Spleen (tissue), 11 donors: Measurements from ENCODE around the gene MGMT. TPM values are rescaled to one million over a fixed set of nuclear protein-coding genes. Genes with fewer than 3 reads are reported as not detected.

Experiments used
- DNase-seq: peaks from one replicate; pipeline ENCODE4 v3.0.0-alpha.2; 2020
- H3K27ac ChIP-seq, 8 donors: fragments of 200-600 bp; sonication (generic) in 7 of 8; 1 replicate in 4 of 8; 2 replicates in 4 of 8; pipeline versions ENCODE4 v1.5.0 to v1.8.0; 2016 to 2021; ENCODE audit warnings: inconsistent platforms in 4 of 8, mild to moderate bottlenecking in 4 of 8, moderate library complexity in 1 of 8
- H3K27me3 ChIP-seq, 7 donors: fragments of 200-600 bp; sonication (generic) in 6 of 7; replicated peaks in 1 of 7; 1 replicate in 4 of 7; 2 replicates in 3 of 7; pipeline versions ENCODE4 v1.5.0 to v1.8.0; 2016 to 2021; ENCODE audit warnings: inconsistent platforms in 3 of 7, mild to moderate bottlenecking in 1 of 7
- H3K36me3 ChIP-seq, 6 donors: fragments of 200-600 bp; sonication (generic) in 5 of 6; 1 replicate in 4 of 6; 2 replicates in 2 of 6; pipeline versions ENCODE4 v1.5.0 to v1.8.0; 2016 to 2021; ENCODE audit warnings: inconsistent platforms in 2 of 6
- H3K4me1 ChIP-seq, 6 donors: fragments of 200-600 bp; sonication (generic) in 5 of 6; 1 replicate in 3 of 6; 2 replicates in 3 of 6; pipeline versions ENCODE4 v1.5.0 to v1.8.0; 2016 to 2021; ENCODE audit warnings: inconsistent platforms in 3 of 6
- H3K4me3 ChIP-seq, 8 donors: fragments of 200-600 bp; sonication (generic) in 7 of 8; 1 replicate in 4 of 8; 2 replicates in 4 of 8; pipeline versions ENCODE4 v1.5.0 to v1.8.0; 2016 to 2021; ENCODE audit warnings: inconsistent platforms in 4 of 8, mild to moderate bottlenecking in 4 of 8, moderate library complexity in 2 of 8
- H3K9me3 ChIP-seq, 8 donors: fragments of 200-600 bp; sonication (generic) in 7 of 8; 1 replicate in 4 of 8; 2 replicates in 4 of 8; pipeline versions ENCODE4 v1.5.0 to v1.8.0; 2016 to 2021; ENCODE audit warnings: inconsistent platforms in 4 of 8
- POLR2A ChIP-seq, 3 donors: fragments of 450-650 bp; IDR thresholded peaks; one replicate each; pipeline ENCODE4 v1.5.1; 2017; ENCODE audit warnings: antibody characterized with exemption in 3 of 3, mild to moderate bottlenecking in 1 of 3
- POLR2AphosphoS5 ChIP-seq, 3 donors: sonication (generic); formaldehyde crosslinking; IDR thresholded peaks; one replicate each; pipeline ENCODE4 v1.5.1; 2017; ENCODE audit warnings: antibody characterized with exemption in 3 of 3
- WGBS, 5 donors: extraction: QIAGEN DNeasy Blood & Tissue Kit in 3 of 5; methylation state at CpG; one replicate each; pipeline versions ENCODE4 v1.1.5 to v1.1.7; 2013 to 2018; 5-methylcytosine and 5-hydroxymethylcytosine counted together
- intact Hi-C: fragments of 100-400 bp; cut with DNase I; formaldehyde crosslinking; loops from one replicate; pipeline ENCODE4 v1.15.0; 2023; ENCODE audit warnings: low total_unique reads
- polyA plus RNA-seq, 3 donors: library from polyadenylated mRNA; stranded (reverse); fragments of 200-250 nt; gene quantifications; one replicate each; pipeline ENCODE4 v1.2.1, GENCODE V29; 2013
- total RNA-seq, 7 donors: library from RNA; depleted of rRNA in 3 of 7; stranded (reverse); fragments of >200 nt in 3 of 7; fragmentation: NEBNext Ultra II Directional in 4 of 7; extraction: Animal tissue kit (Norgen Biotek cat#: 25700) in 4 of 7; gene quantifications; one replicate each; pipeline versions ENCODE4 v1.1.0 to v1.2.1, GENCODE V29; 2016 to 2021
- TF ChIP-seq, protein P1 (sequence below), 11 experiments: fragments of 200-600 bp in 7 of 11; fragments of 450-650 bp in 4 of 11; sonication (generic) in 4 of 11; IDR thresholded peaks in 8 of 11; conservative IDR thresholded peaks in 3 of 11; 1 replicate in 7 of 11; 2 replicates in 4 of 11; pipeline versions ENCODE4 v1.4.0 to v1.8.0; 2016 to 2021; ENCODE audit warnings: antibody characterized with exemption in 11 of 11, inconsistent platforms in 4 of 11, mild to moderate bottlenecking in 1 of 11
- donor health status: healthy with polysubstance abuse.
- donor health status: DM: no; HTN: no; CAD: no; lungs with moderate emphysema.
- donor health status: DM: no; HTN: no; CAD: no.
- donor health status: Bipolar disorder and iron deficiency.
- donor health status: healthy.
- donor health status: DM: no; HTN: no; CAD: no.
- donor health status: DM: yes; HTN: yes; CAD: no.

MGMT gene
- total and polyA plus RNA-seq, 10 donors, result 14.3 to 33.4 (median 21.7) TPM

GRCh38 chr10:129654461-129654860, 187.4 kb downstream of the MGMT start:
- 88 to 97% (median 94%) methylated on average over 5 to 7 of the region's 7 CpGs for WGBS, 5 donors
- H3K9me3 ChIP-seq, result no peaks in the 10 kb centered on the region
- DNase-seq, result no peak
- no peaks in the 10 kb centered on the region for H3K4me1 ChIP-seq
- intact Hi-C loops, result no loop called here
- peaks cover 0 to 11% (median 0%) of the 10 kb centered on the region in 6 donors for H3K36me3 ChIP-seq
- H3K27ac ChIP-seq, result no peak overlapping the region
- H3K4me3 ChIP-seq, result no peak overlapping the region
- no peak for TF ChIP-seq POLR2AphosphoS5 (IDR thresholded peaks at IDR 0.05)
- TF ChIP-seq, protein P1, sequence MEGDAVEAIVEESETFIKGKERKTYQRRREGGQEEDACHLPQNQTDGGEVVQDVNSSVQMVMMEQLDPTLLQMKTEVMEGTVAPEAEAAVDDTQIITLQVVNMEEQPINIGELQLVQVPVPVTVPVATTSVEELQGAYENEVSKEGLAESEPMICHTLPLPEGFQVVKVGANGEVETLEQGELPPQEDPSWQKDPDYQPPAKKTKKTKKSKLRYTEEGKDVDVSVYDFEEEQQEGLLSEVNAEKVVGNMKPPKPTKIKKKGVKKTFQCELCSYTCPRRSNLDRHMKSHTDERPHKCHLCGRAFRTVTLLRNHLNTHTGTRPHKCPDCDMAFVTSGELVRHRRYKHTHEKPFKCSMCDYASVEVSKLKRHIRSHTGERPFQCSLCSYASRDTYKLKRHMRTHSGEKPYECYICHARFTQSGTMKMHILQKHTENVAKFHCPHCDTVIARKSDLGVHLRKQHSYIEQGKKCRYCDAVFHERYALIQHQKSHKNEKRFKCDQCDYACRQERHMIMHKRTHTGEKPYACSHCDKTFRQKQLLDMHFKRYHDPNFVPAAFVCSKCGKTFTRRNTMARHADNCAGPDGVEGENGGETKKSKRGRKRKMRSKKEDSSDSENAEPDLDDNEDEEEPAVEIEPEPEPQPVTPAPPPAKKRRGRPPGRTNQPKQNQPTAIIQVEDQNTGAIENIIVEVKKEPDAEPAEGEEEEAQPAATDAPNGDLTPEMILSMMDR (IDR thresholded peaks at IDR 0.05 in 8 of 11, conservative IDR thresholded peaks at IDR 0.05 in 3 of 11), result no peak
- H3K27me3 ChIP-seq, result no peaks in the 10 kb centered on the region

- H3K36me3 ChIP-seq, result peaks cover 0 to 8% (median 0%) of the 10 kb centered on the region in 6 donors
- no peak for TF ChIP-seq POLR2AphosphoS5 (IDR thresholded peaks at IDR 0.05)
- TF ChIP-seq POLR2A (IDR thresholded peaks at IDR 0.05), result no peak
- TF ChIP-seq, protein P1 (IDR thresholded peaks at IDR 0.05 in 8 of 11, conservative IDR thresholded peaks at IDR 0.05 in 3 of 11), result no peak
- no peaks in the 10 kb centered on the region for H3K4me1 ChIP-seq
- no peaks in the 10 kb centered on the region for H3K9me3 ChIP-seq
- no peaks in the 10 kb centered on the region for H3K27me3 ChIP-seq
- intact Hi-C loops, result no loop called here
- DNase-seq, result no peak
- H3K4me3 ChIP-seq, result no peak overlapping the region
- WGBS, 5 donors, result 60 to 79% (median 67%) methylated on average over 16 to 22 of the region's 22 CpGs
- H3K27ac ChIP-seq, result no peak overlapping the region
Measured at GRCh38 chr10:129655007-129655678, 188.1 kb downstream of the MGMT start.

DNA sequence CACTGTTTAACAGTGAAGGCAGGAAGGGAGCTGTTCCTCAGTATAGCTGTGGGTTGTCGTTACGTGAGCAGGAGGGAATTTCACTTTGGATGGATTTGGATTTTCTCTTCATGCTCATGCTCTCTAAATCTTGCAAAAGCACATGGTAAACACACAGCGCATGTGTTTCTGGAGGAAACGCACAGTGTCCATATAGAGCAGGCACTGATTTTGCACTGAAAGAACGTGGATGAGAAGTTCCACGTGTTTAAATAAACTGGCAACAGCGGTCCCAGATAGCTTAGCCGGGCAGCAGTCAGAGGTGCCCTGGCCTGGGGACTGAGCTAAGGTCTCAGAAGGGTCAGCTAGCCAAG, 188.6 kb downstream of the MGMT start:
- Histone ChIP-seq H3K36me3 (peaks cover 0 to 3% (median 0%) of the 10 kb centered on the region in 6 donors), H3K4me3 (no peak overlapping the region), H3K9me3 (no peaks in the 10 kb centered on the region), H3K27ac (no peak overlapping the region), H3K27me3 (no peaks in the 10 kb centered on the region), H3K4me1 (no peaks in the 10 kb centered on the region)
- no peak for DNase-seq
- intact Hi-C loops, result no loop called here
- TF ChIP-seq POLR2A (IDR thresholded peaks at IDR 0.05) (no peak), POLR2AphosphoS5 (IDR thresholded peaks at IDR 0.05) (no peak)
- TF ChIP-seq, protein P1 (IDR thresholded peaks at IDR 0.05 in 8 of 11, conservative IDR thresholded peaks at IDR 0.05 in 3 of 11), result no peak
- 93 to 98% (median 94%) methylated on average over 8 of the region's 8 CpGs for WGBS, 5 donors

DNA sequence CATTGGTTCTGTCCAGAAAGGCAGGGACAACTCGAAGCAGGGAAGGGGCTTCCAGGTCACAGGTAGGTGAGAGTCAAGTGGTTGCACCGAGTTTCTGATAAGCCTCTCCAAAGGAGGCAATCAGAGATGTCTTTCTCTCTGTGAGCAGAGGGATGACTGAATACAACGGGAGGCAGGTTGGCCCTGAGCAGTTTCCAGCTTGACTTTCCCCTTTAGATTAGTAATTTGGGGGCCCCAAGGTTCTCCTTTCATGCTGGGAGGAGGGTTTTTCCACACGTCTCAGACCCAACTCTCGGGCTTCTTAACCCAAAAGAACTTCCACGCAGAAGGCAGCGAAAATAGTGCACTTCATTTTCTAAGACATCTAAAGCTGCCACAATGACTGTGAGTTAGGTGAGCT, 189.6 kb downstream of the MGMT start:
- Histone ChIP-seq H3K27me3 (no peaks in the 10 kb centered on the region), H3K4me3 (no peak overlapping the region), H3K9me3 (no peaks in the 10 kb centered on the region), H3K36me3 (no peaks in the 10 kb centered on the region), H3K4me1 (no peaks in the 10 kb centered on the region), H3K27ac (no peak overlapping the region)
- 84 to 92% (median 89%) methylated on average over 7 of the region's 7 CpGs for WGBS, 5 donors
- DNase-seq, result no peak
- intact Hi-C loops, result no loop called here
- TF ChIP-seq, protein P1 (IDR thresholded peaks at IDR 0.05 in 8 of 11, conservative IDR thresholded peaks at IDR 0.05 in 3 of 11), result no peak
- no peak for TF ChIP-seq POLR2AphosphoS5 (IDR thresholded peaks at IDR 0.05)
- no peak for TF ChIP-seq POLR2A (IDR thresholded peaks at IDR 0.05)
